ENCODE measurements around the gene CFAP20.

- no peak for TF ChIP-seq EZH2 (IDR thresholded peaks at IDR 0.05; ENCODE audit: low read length, unreplicated experiment)
- no peak for TF ChIP-seq CTCF (conservative IDR thresholded peaks at IDR 0.05; ENCODE audit: low read depth, low read length)
- TF ChIP-seq EZH2phosphoT487 (IDR thresholded peaks at IDR 0.05; ENCODE audit: borderline replicate concordance, low read length): no peak
These were observed 10.2 kb downstream of the CFAP20 start for GRCh38 chr16:58118801-58119508.
